Thyroid gland (tissue), 4 donors: ENCODE data around the gene CARD14. TPM values are rescaled to one million over a fixed set of nuclear protein-coding genes. Genes with fewer than 3 reads are reported as not detected.

Source experiments
- DNase-seq, 2 donors: peaks; one replicate each; pipeline ENCODE4 v3.0.0-alpha.2; 2019
- H3K27ac ChIP-seq, 3 donors: fragments of 200-600 bp; sonication (generic); 1 replicate in 2 of 3; 2 replicates in 1 of 3; pipeline ENCODE4 v1.5.1; 2016 to 2019; ENCODE audit warnings: mild to moderate bottlenecking in 1 of 3, moderate library complexity in 1 of 3
- H3K27me3 ChIP-seq: fragments of 200-600 bp; sonication (generic); one replicate; pipeline ENCODE4 v1.5.1; 2019
- H3K36me3 ChIP-seq, 2 donors: fragments of 200-600 bp; sonication (generic); one replicate each; pipeline ENCODE4 v1.5.1; 2016 to 2019
- H3K4me1 ChIP-seq, 2 donors: fragments of 200-600 bp; sonication (generic); one replicate each; pipeline ENCODE4 v1.5.1; 2017 to 2019
- H3K4me3 ChIP-seq, 3 donors: fragments of 200-600 bp; sonication (generic); replicated peaks in 1 of 3; 1 replicate in 2 of 3; 2 replicates in 1 of 3; pipeline ENCODE4 v1.5.1; 2016; ENCODE audit warnings: mild to moderate bottlenecking in 1 of 3
- H3K9me3 ChIP-seq: fragments of 200-600 bp; sonication (generic); one replicate; pipeline ENCODE4 v1.5.1; 2017
- POLR2A ChIP-seq, 2 donors: fragments of 450-650 bp; IDR thresholded peaks; one replicate each; pipeline ENCODE4 v1.6.1; 2017; ENCODE audit warnings: antibody characterized with exemption in 2 of 2, mild to moderate bottlenecking in 2 of 2, moderate library complexity in 1 of 2
- WGBS, 2 donors: methylation state at CpG; one replicate each; pipeline ENCODE4 v1.1.5; 2017; 5-methylcytosine and 5-hydroxymethylcytosine counted together
- intact Hi-C: fragments of 100-400 bp; cut with DNase I; formaldehyde crosslinking; loops from one replicate; pipeline ENCODE4 v1.15.1; 2023
- total RNA-seq, 4 donors: library from RNA; depleted of rRNA; stranded (reverse); fragments of >200 nt; gene quantifications; one replicate each; pipeline ENCODE4 v1.2.3, GENCODE V29; 2016
- TF ChIP-seq, protein P1 (sequence below), 6 experiments: fragments of 200-600 bp in 3 of 6; fragments of 450-650 bp in 3 of 6; sonication (generic) in 3 of 6; IDR thresholded peaks; one replicate each; pipeline ENCODE4 v1.5.1; 2016 to 2019; ENCODE audit warnings: antibody characterized with exemption in 6 of 6, mild to moderate bottlenecking in 2 of 6, inconsistent platforms in 1 of 6, moderate library complexity in 1 of 6

Gene CARD14
- total RNA-seq, 4 donors from 2014 or later, result 0.34 to 3.9 TPM; not detected in 2

DNA sequence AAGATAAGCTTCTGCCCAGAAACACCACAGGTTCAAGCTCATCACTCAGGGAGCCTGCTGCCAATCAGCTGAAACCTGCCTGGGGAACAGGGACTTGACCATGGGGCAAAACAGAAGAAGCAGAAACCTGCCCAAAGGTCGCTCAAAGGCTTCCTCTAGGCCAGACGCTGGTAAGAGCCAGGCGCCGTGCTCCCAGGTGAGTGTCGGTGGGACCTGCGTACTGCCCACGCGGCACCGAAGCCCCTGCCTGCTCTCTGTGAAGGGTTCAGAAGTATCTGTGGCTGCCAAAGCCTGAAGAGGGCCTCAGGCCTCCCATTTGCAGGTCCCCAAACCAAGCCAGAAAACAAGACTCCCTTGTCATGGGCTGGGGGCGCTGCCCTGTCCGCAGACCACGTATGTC, 39.9 kb downstream of the CARD14 start:
- no peak for TF ChIP-seq POLR2A (IDR thresholded peaks at IDR 0.05)
- TF ChIP-seq, protein P1, sequence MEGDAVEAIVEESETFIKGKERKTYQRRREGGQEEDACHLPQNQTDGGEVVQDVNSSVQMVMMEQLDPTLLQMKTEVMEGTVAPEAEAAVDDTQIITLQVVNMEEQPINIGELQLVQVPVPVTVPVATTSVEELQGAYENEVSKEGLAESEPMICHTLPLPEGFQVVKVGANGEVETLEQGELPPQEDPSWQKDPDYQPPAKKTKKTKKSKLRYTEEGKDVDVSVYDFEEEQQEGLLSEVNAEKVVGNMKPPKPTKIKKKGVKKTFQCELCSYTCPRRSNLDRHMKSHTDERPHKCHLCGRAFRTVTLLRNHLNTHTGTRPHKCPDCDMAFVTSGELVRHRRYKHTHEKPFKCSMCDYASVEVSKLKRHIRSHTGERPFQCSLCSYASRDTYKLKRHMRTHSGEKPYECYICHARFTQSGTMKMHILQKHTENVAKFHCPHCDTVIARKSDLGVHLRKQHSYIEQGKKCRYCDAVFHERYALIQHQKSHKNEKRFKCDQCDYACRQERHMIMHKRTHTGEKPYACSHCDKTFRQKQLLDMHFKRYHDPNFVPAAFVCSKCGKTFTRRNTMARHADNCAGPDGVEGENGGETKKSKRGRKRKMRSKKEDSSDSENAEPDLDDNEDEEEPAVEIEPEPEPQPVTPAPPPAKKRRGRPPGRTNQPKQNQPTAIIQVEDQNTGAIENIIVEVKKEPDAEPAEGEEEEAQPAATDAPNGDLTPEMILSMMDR (IDR thresholded peaks at IDR 0.05), result no peak
- Histone ChIP-seq H3K27ac (no peak overlapping the region), H3K4me3 (no peak overlapping the region), H3K36me3 (peaks cover 21 to 27% of the 10 kb centered on the region in 2 donors), H3K9me3 (no peaks in the 10 kb centered on the region), H3K4me1 (no peaks in the 10 kb centered on the region), H3K27me3 (no peaks in the 10 kb centered on the region)
- intact Hi-C loops, result no loop called here
- 85 to 88% methylated on average over 12 of the region's 12 CpGs for WGBS, 2 donors
- DNase-seq, result no peak

DNA sequence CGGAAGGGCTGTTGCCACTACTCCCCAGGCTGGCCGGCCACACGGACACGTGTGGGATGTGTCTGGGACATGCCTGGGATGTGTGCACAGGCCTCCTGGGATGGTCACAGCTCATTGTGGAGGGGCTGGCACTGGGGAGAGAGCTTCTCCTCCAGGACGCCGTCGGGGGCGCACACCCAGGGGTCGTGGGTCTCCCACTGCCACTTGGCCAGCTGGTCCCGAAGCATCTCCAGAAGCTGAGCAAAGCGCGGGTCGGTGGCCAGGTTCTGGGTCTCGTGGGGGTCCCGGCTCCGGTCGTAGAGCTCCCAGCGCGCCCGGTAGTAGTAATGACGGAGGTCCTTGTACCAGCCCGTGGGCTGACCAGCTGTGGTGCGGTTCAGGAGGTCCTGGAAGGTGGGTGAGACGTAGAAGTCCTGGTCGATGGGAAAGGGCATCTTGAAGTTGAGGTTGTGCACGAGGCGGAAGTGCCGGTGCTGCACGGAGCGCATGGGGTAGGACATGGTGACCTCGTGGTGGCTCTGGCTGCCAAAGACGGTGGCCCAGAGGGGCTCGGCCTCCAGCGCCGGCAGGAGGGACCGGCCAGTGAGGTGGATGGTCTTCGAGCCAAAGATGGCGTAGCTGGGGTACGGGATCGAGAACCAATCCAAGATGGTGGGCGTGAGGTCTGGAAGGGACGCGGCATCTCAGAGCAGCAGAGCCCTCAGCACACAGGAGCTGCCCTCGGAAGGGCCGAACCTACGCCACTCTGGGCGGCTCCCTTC, 40.7 kb downstream of the CARD14 start:
- Histone ChIP-seq H3K36me3 (peaks cover 27 to 28% of the 10 kb centered on the region in 2 donors), H3K4me1 (no peaks in the 10 kb centered on the region)
- 95 to 96% methylated on average over 37 to 39 of the region's 47 CpGs for WGBS, 2 donors

DNA sequence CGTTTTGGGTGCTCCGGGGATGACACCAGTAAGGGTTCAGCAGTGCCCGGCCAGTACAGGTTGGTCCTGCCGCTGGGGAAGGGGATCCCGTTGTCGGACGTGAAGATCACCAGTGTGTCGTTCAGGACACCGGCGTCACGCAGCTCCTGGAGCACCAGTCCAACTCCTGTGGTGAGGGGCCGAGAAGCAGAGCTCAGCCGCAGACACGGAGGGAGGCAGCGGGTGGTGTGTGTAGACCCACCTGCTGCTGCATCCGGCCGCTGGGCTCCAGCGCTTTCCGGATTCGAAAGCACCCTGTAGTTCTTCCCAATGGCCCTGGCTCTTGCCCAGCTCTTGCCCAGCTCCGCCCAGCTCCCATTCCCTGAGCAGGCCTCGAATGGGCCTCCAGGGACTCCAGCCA, 42.3 kb downstream of the CARD14 start:
- TF ChIP-seq, protein P1 (IDR thresholded peaks at IDR 0.05), result no peak
- TF ChIP-seq POLR2A (IDR thresholded peaks at IDR 0.05), result no peak

More for the DNA sequence above, 40.7 kb downstream of the CARD14 start:
- DNase-seq, result no peak
- intact Hi-C loops, result no loop called here
- no peaks in the 10 kb centered on the region for H3K27me3 ChIP-seq
- no peaks in the 10 kb centered on the region for H3K9me3 ChIP-seq
- H3K4me3 ChIP-seq, result no peak overlapping the region
- H3K27ac ChIP-seq, result no peak overlapping the region
- TF ChIP-seq POLR2A (IDR thresholded peaks at IDR 0.05), result no peak
- TF ChIP-seq, protein P1 (IDR thresholded peaks at IDR 0.05), result no peak

DNA sequence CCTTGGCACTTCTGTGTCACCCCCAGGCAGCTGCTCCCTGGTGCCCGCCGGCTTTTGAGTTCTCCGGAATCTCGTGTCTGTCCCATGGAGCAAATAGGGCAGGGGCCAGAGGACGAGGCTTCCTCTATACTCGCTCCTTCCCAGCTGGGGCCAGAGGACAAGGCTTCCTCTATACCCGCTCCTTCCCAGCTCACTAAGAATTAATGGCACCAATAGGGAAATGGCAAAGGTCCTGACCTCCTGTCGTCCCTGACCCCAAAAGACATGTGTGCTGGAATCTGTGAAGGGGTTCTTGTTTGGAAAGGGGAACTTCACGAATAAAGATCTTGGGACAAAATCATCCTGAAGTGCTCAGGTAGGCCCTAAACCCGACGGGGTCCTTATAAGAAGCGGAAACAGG, 42.7 kb downstream of the CARD14 start:
- no peaks in the 10 kb centered on the region for H3K9me3 ChIP-seq
- no peak overlapping the region for H3K4me3 ChIP-seq
- WGBS, 2 donors, result 92 to 93% methylated on average over 12 of the region's 12 CpGs
- no peak for TF ChIP-seq POLR2A (IDR thresholded peaks at IDR 0.05)
- TF ChIP-seq, protein P1 (IDR thresholded peaks at IDR 0.05), result no peak
- no peaks in the 10 kb centered on the region for H3K4me1 ChIP-seq
- intact Hi-C loops, result no loop called here
- H3K27ac ChIP-seq, result no peak overlapping the region
- no peaks in the 10 kb centered on the region for H3K27me3 ChIP-seq
- DNase-seq, result no peak
- H3K36me3 ChIP-seq, result peaks cover 27 to 28% of the 10 kb centered on the region in 2 donors

More for the DNA sequence above, 42.3 kb downstream of the CARD14 start:
- H3K4me3 ChIP-seq, result no peak overlapping the region
- DNase-seq, result no peak
- no peaks in the 10 kb centered on the region for H3K27me3 ChIP-seq
- intact Hi-C loops, result no loop called here
- WGBS, 2 donors, result 93% methylated on average over 22 of the region's 22 CpGs
- H3K9me3 ChIP-seq, result no peaks in the 10 kb centered on the region
- H3K4me1 ChIP-seq, result no peaks in the 10 kb centered on the region
- no peak overlapping the region for H3K27ac ChIP-seq
- peaks cover 27 to 28% of the 10 kb centered on the region in 2 donors for H3K36me3 ChIP-seq

DNA sequence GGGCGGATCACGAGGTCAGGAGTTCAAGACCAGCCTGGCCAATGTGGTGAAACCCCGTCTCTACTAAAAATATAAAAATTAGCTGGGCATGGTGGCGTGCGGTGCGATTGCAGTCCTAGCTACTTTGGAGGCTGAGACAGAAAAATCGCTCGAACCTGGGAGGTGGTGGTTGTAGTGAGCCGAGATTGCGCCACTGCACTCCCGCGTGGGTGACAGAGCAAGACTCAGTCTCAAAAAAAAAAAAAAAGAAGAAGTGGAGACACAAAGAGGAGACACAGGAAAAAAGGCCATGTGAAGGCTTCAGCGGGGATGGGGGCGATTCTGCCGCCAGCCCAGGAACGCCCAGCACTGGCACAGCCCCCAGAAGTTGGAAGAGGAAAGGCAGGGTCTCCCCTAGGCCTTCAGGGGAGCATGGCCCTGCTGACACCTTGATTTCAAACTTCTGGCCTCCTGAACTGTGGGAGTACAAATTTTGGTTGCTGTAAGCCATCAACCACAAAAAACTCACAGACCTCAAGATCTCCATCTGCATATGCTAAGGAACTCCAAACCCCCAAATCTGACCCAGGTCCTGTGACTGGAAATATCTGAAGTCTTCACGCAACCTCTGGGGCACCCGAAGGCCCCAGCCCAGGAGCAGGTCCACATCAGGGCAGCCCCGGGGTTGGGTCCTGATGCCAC, 43.3 kb downstream of the CARD14 start:
- H3K9me3 ChIP-seq, result no peaks in the 10 kb centered on the region
- H3K4me1 ChIP-seq, result no peaks in the 10 kb centered on the region
- no peak overlapping the region for H3K27ac ChIP-seq
- no peak for DNase-seq
- 89 to 90% methylated on average over 17 to 19 of the region's 19 CpGs for WGBS, 2 donors
- H3K36me3 ChIP-seq, result peaks cover 27 to 28% of the 10 kb centered on the region in 2 donors
- H3K4me3 ChIP-seq, result no peak overlapping the region
- intact Hi-C loops, result no loop called here
- TF ChIP-seq, protein P1 (IDR thresholded peaks at IDR 0.05), result no peak
- no peak for TF ChIP-seq POLR2A (IDR thresholded peaks at IDR 0.05)
- H3K27me3 ChIP-seq, result no peaks in the 10 kb centered on the region
